Endothelial cell of umbilical vein (primary cell): ENCODE results near the gene ZFX.

Experiments used
- POLR2A ChIP-seq: IDR thresholded peaks from 2 replicates; pipeline ENCODE4 v1.6.1; 2012; ENCODE audit warnings: low read depth, mild to moderate bottlenecking, control low read depth, low read length
- POLR2AphosphoS5 ChIP-seq: IDR thresholded peaks from 2 replicates; pipeline ENCODE4 v1.6.1; 2012; ENCODE audit warnings: low read depth, mild to moderate bottlenecking, control low read depth, low read length, moderate library complexity; ENCODE audit not compliant: insufficient read depth

DNA sequence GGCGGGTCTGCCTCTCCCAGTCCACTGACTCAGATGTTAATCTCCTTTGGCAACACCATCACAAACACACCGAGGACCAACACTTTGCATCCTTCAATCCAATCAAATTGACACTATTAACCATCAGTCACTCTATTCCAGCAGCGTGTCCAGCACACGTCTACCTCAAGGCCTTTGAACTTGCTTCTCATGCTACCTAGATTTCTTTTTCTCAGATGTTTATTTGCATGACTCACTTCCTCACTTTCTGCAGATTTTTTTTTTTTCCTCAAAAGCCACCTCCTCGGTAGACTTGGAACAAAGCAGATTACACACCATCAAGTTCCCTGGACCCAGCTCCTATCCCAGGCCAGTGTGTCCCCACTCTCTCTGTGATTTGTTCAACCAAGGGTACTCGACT, 114.9 kb downstream of the ZFX start:
- no peak for TF ChIP-seq POLR2A
- TF ChIP-seq POLR2AphosphoS5: no peak
